IPS-15b (cell line): ENCODE measurements around the gene OR8D1.

Source experiments
- H3K27me3 ChIP-seq: one replicate; pipeline ENCODE4 v1.6.1; 2013; ENCODE audit warnings: low read length; ENCODE audit not compliant: control insufficient read depth, insufficient read depth
- H3K36me3 ChIP-seq: one replicate; pipeline ENCODE4 v1.6.1; 2013; ENCODE audit warnings: low read length; ENCODE audit not compliant: control insufficient read depth, insufficient read depth
- H3K4me1 ChIP-seq: one replicate; pipeline ENCODE4 v1.6.1; 2013; ENCODE audit warnings: mild to moderate bottlenecking, low read length; ENCODE audit not compliant: control insufficient read depth, insufficient read depth
- H3K4me3 ChIP-seq: one replicate; pipeline ENCODE4 v1.5.1; 2013; ENCODE audit warnings: low read depth, low read length
- H3K9ac ChIP-seq: one replicate; pipeline ENCODE4 v1.6.1; 2013; ENCODE audit warnings: low read depth, mild to moderate bottlenecking, low read length
- H3K9me3 ChIP-seq: one replicate; pipeline ENCODE4 v1.6.1; 2013; ENCODE audit warnings: mild to moderate bottlenecking, low read length; ENCODE audit not compliant: control insufficient read depth, insufficient read depth

OR8D1 gene

GRCh38 chr11:124313131-124313530 lies 618 bp downstream of the OR8D1 start:
- H3K9ac ChIP-seq, result no peak overlapping the region
- no peaks in the 10 kb centered on the region for H3K9me3 ChIP-seq
- no peaks in the 10 kb centered on the region for H3K4me1 ChIP-seq
- H3K4me3 ChIP-seq, result no peak overlapping the region
- H3K36me3 ChIP-seq, result no peaks in the 10 kb centered on the region
- no peaks in the 10 kb centered on the region for H3K27me3 ChIP-seq

DNA sequence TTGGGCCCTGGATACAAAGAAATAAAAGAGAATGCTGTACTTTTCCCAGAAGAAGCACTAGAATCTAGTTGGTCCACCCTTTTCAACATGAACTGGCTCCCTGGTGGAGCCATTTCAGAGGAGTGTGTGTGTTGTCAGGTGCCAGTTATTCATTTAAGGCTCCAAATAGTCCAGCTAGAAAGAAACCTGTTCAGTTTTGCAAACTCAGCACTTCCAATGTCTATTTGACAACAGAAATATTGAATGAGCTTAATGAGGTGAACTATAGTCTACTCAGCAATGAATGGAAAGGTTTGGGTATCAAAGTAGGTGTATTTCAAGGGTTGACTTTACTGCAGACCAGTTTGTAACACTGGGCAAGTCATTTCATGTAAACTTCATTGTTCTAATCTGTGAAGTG lies 2.1 kb downstream of the OR8D1 start:
- Histone ChIP-seq H3K27me3 (no peaks in the 10 kb centered on the region), H3K9me3 (no peaks in the 10 kb centered on the region), H3K4me1 (no peaks in the 10 kb centered on the region), H3K9ac (no peak overlapping the region), H3K36me3 (no peaks in the 10 kb centered on the region), H3K4me3 (no peak overlapping the region)

GRCh38 chr11:124311269-124311668 lies 2.5 kb downstream of the OR8D1 start:
- H3K27me3 ChIP-seq, result no peaks in the 10 kb centered on the region
- no peak overlapping the region for H3K9ac ChIP-seq
- no peaks in the 10 kb centered on the region for H3K4me1 ChIP-seq

DNA sequence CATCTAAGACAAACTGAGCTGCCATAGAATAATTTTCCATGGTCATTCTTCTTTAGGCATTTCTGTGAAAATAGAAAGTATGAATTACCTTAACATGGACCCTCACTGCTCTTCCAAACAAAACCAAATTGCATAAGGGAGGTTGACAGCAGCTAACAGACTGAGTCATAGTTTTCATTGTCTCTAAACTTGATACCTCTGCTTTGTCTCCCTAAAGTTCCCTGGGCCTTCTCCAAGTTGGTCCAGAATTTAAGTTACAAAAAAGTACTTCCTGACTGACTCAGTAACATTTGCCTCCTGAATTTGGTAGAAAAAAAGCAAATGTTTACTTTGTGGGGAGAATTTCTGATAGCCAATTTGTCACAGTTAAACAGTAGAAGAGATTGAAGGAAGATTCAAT lies 3.0 kb downstream of the OR8D1 start:
- Histone ChIP-seq H3K27me3 (no peaks in the 10 kb centered on the region), H3K9ac (no peak overlapping the region), H3K36me3 (no peaks in the 10 kb centered on the region), H3K4me1 (no peaks in the 10 kb centered on the region), H3K9me3 (no peaks in the 10 kb centered on the region), H3K4me3 (no peak overlapping the region)

More at GRCh38 chr11:124311269-124311668, 2.5 kb downstream of the OR8D1 start:
- H3K4me3 ChIP-seq, result no peak overlapping the region
- H3K36me3 ChIP-seq, result no peaks in the 10 kb centered on the region
- no peaks in the 10 kb centered on the region for H3K9me3 ChIP-seq

GRCh38 chr11:124307093-124307492 lies 6.7 kb downstream of the OR8D1 start:
- no peaks in the 10 kb centered on the region for H3K36me3 ChIP-seq
- H3K9ac ChIP-seq, result no peak overlapping the region
- peaks cover 6% of the 10 kb centered on the region for H3K4me1 ChIP-seq
- no peaks in the 10 kb centered on the region for H3K9me3 ChIP-seq
- H3K27me3 ChIP-seq, result no peaks in the 10 kb centered on the region
- H3K4me3 ChIP-seq, result no peak overlapping the region

DNA sequence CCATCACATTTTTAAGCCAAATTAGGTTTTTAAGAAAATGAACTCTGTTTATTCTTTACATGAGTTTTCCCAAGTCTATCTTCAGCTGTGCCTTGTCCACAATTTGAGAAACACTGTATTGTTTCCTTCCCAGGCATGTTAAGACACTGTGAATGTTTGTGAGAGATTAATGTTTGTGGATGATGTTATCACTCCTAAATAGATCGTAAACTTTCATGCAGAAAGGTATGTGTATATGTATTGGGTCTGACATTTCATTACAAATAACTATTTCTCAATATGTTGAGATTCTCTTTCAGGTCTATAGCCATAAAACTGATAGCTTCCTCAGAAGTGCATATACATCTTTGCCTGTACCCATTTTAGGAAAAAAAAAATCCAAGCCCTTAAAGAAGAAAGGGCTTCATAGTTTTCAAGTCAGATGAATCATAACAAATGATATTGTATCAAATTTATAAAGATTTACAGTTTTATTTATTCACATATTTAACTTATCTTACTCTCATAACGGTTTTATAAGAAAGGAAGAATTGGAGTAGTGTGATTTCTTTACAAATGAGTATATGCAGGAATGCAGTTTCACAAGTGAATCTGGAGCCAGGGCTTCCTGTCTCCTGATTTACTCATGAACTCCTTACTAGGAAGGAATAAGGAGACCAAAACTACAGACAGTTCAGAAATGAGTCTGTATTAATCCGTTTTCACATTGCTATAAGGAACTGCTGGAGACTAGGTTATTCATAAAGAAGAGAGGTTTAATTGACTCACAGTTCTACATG lies 11.2 kb downstream of the OR8D1 start:
- Histone ChIP-seq H3K9ac (no peak overlapping the region), H3K4me3 (no peak overlapping the region), H3K4me1 (peaks cover 12% of the 10 kb centered on the region), H3K27me3 (no peaks in the 10 kb centered on the region), H3K9me3 (no peaks in the 10 kb centered on the region), H3K36me3 (no peaks in the 10 kb centered on the region)

- Histone ChIP-seq H3K4me3 (no peak overlapping the region), H3K4me1 (peaks cover 12% of the 10 kb centered on the region), H3K27me3 (no peaks in the 10 kb centered on the region), H3K9me3 (no peaks in the 10 kb centered on the region), H3K36me3 (no peaks in the 10 kb centered on the region), H3K9ac (no peak overlapping the region)
Measured at GRCh38 chr11:124301548-124301947, 12.2 kb downstream of the OR8D1 start.

DNA sequence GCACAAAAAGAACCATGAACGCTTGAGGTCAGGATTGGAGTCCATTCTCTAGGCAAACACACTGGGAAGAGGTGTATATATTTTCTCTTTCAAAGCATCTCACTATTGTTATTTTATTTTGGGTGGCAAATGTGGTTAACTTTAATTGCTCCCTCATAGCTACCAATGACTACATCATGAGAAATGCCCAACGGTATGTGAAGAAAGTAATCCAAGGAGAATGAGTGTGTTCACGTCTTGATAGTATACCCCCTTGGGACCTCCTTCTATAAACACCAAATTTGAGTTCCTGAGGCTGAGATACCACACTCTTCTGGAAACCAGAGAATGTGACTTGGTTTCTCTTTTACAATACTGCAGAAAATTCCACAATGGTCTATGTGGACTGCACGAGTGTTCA lies 15.8 kb downstream of the OR8D1 start:
- no peaks in the 10 kb centered on the region for H3K27me3 ChIP-seq

GRCh38 chr11:124296016-124296415 lies 17.7 kb downstream of the OR8D1 start:
- Histone ChIP-seq H3K4me1 (no peaks in the 10 kb centered on the region), H3K36me3 (no peaks in the 10 kb centered on the region), H3K27me3 (no peaks in the 10 kb centered on the region)

More for the DNA sequence above, 15.8 kb downstream of the OR8D1 start:
- H3K9me3 ChIP-seq, result no peaks in the 10 kb centered on the region
- no peak overlapping the region for H3K9ac ChIP-seq
- no peaks in the 10 kb centered on the region for H3K36me3 ChIP-seq
- H3K4me3 ChIP-seq, result no peak overlapping the region
- H3K4me1 ChIP-seq, result peaks cover 12% of the 10 kb centered on the region

GRCh38 chr11:124294687-124295086 lies 19.1 kb downstream of the OR8D1 start:
- Histone ChIP-seq H3K36me3 (no peaks in the 10 kb centered on the region), H3K9ac (no peak overlapping the region), H3K4me1 (no peaks in the 10 kb centered on the region), H3K4me3 (no peak overlapping the region), H3K9me3 (no peaks in the 10 kb centered on the region), H3K27me3 (no peaks in the 10 kb centered on the region)

More at GRCh38 chr11:124296016-124296415, 17.7 kb downstream of the OR8D1 start:
- H3K4me3 ChIP-seq, result no peak overlapping the region
- no peaks in the 10 kb centered on the region for H3K9me3 ChIP-seq
- H3K9ac ChIP-seq, result no peak overlapping the region

DNA sequence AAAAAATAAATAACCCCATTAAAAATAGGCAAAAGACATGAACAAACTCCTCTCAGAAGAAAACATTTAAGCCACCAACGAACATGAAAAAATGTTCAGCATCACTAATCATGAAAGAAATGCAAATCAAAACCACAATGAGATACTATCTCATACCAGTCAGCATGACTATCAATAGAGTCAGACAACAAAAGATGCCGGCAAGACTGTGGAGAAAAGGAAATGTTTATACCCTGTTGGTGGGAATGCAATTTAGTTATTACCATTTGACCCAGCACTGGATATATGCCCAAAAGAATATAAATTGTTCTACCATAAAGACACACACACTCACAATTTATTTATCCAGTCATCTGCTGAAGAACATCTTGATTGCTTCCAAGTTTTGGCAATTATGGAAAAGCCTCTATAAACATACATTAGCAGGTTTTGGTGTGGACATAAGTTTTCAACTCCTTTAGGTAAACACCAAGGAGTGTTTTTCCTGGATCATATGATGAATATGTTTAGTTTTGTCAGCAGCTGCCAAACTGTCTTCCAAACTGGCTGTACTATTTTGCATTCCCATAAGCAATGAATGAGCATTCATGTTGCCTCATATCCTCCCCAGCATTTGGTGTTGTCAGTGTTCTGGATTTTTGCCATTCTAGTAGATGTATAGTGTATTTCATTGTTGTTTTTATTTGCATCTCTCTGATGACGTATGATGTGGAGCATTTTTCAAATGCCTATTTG lies 28.0 kb downstream of the OR8D1 start:
- no peaks in the 10 kb centered on the region for H3K4me1 ChIP-seq
- H3K4me3 ChIP-seq, result no peak overlapping the region

DNA sequence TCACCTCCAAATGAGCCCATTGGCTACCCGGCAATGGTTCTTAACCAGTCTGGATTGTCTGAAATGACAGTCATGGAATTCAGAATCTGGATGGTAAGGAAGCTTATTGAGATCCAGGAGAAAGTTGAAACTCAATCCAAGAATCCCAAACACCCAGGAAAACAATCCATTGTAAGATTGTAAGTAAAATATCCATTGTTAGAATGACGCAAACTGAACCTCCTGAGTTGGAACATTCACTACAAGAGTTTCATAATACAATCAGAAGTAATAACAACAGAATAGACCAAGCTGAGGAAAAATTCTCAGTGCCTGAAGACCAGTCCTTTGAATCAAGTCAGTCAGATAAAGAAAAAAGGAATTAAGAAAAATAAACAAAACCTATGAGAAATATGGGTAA lies 35.5 kb downstream of the OR8D1 start:
- H3K27me3 ChIP-seq, result no peaks in the 10 kb centered on the region
- H3K36me3 ChIP-seq, result no peaks in the 10 kb centered on the region
- H3K4me1 ChIP-seq, result peaks cover 11% of the 10 kb centered on the region
- no peak overlapping the region for H3K4me3 ChIP-seq
- no peak overlapping the region for H3K9ac ChIP-seq
- H3K9me3 ChIP-seq, result no peaks in the 10 kb centered on the region

More for the DNA sequence above, 28.0 kb downstream of the OR8D1 start:
- no peak overlapping the region for H3K9ac ChIP-seq
- no peaks in the 10 kb centered on the region for H3K36me3 ChIP-seq
- H3K27me3 ChIP-seq, result no peaks in the 10 kb centered on the region
- H3K9me3 ChIP-seq, result no peaks in the 10 kb centered on the region
